SH-SY5Y (cell line): ENCODE results near the gene MSANTD1.

ENCODE experiments used
- GATA2 ChIP-seq: IDR thresholded peaks from 2 replicates; pipeline ENCODE4 v1.6.1; 2011; ENCODE audit warnings: mild to moderate bottlenecking, low read depth, low read length
- GATA3 ChIP-seq: IDR thresholded peaks from 2 replicates; pipeline ENCODE4 v1.6.1; 2011; ENCODE audit warnings: low read depth, mild to moderate bottlenecking, low read length, moderate library complexity

- no peak for TF ChIP-seq GATA3
- TF ChIP-seq GATA2, result no peak
These were observed 35.2 kb upstream of the MSANTD1 start for GRCh38 chr4:3213661-3214250.
